PC-9 (cell line): Measurements from ENCODE around the gene FAM20B. TPM values are rescaled to one million over a fixed set of nuclear protein-coding genes. Genes with fewer than 3 reads are reported as not detected.
"Not testable (repeated sequence)": the region's sequence is repeated elsewhere in the genome, so short reads cannot be mapped to it uniquely, and the experiment has no call there.

Experiments used
- BruUV-seq: library from RNA; stranded (reverse); fragments of 400-500 nt; replicated peaks from 2 replicates; lab custom pipeline; 2021; lab: Mats Ljungman, UMichigan
- CTCF ChIA-PET: fragments of 300-600 bp; sonication (Branson Sonifier 250); formaldehyde crosslinking; loops from one replicate; lab custom pipeline; 2022; ENCODE audit warnings: antibody characterized with exemption; lab: Charles Lee
- POLR2A ChIA-PET: fragments of 300-600 bp; sonication (Branson Sonifier 250); formaldehyde crosslinking; loops from one replicate; lab custom pipeline; 2022; ENCODE audit warnings: antibody characterized with exemption; ENCODE audit not compliant: unreplicated experiment; lab: Charles Lee
- DNase-seq, 2 experiments: peaks; one replicate each; pipeline versions ENCODE4 v3.0.0 to v3.0.0-alpha.2; 2015 to 2022; ENCODE audit warnings: mixed read lengths in 1 of 2
- H2AFZ ChIP-seq: fragments of 200-600 bp; sonication (generic); 2 replicates; pipeline ENCODE4 v1.8.1; 2017; ENCODE audit warnings: antibody characterized with exemption
- H3F3A ChIP-seq: fragments of 200-600 bp; sonication (generic); 2 replicates; pipeline ENCODE4 v1.8.1; 2017; ENCODE audit warnings: antibody characterized with exemption, mild to moderate bottlenecking, low read depth; ENCODE audit not compliant: insufficient read depth
- H3K27ac ChIP-seq: fragments of 200-600 bp; sonication (generic); 2 replicates; pipeline ENCODE4 v1.6.1; 2016; ENCODE audit warnings: mixed run types
- H3K27me3 ChIP-seq: fragments of 200-600 bp; sonication (generic); 2 replicates; pipeline ENCODE4 v1.6.1; 2016; ENCODE audit warnings: low read depth, mixed run types; ENCODE audit not compliant: insufficient read depth
- H3K36me3 ChIP-seq: fragments of 200-600 bp; sonication (generic); 2 replicates; pipeline ENCODE4 v1.6.1; 2016; ENCODE audit warnings: low read depth, mixed run types
- H3K4me1 ChIP-seq: fragments of 200-600 bp; sonication (generic); replicated peaks from 2 replicates; pipeline ENCODE4 v1.6.1; 2016; ENCODE audit warnings: mixed run types; ENCODE audit not compliant: insufficient read depth
- H3K4me2 ChIP-seq: fragments of 200-600 bp; sonication (generic); 2 replicates; pipeline ENCODE4 v1.6.1; 2017; ENCODE audit warnings: mixed run types
- H3K4me3 ChIP-seq: fragments of 200-600 bp; sonication (generic); 2 replicates; pipeline ENCODE4 v1.6.1; 2016; ENCODE audit warnings: mixed run types
- H3K79me2 ChIP-seq: fragments of 200-600 bp; sonication (generic); 2 replicates; pipeline ENCODE4 v1.6.1; 2017; ENCODE audit warnings: low read depth, mixed run types
- H3K9me2 ChIP-seq: fragments of 200-600 bp; sonication (generic); 2 replicates; pipeline ENCODE4 v1.8.1; 2017; ENCODE audit warnings: mild to moderate bottlenecking; ENCODE audit not compliant: insufficient read depth
- H3K9me3 ChIP-seq: fragments of 200-600 bp; sonication (generic); 2 replicates; pipeline ENCODE4 v1.8.1; 2016; ENCODE audit warnings: low read depth; ENCODE audit not compliant: insufficient read depth
- H4K20me1 ChIP-seq: fragments of 200-600 bp; sonication (generic); 2 replicates; pipeline ENCODE4 v1.8.1; 2017; ENCODE audit not compliant: insufficient read depth
- CTCF ChIP-seq: fragments of 200-600 bp; sonication (generic); conservative IDR thresholded peaks from 2 replicates; pipeline ENCODE4 v1.6.1; 2017; ENCODE audit warnings: mixed run types, antibody characterized with exemption, mild to moderate bottlenecking, moderate library complexity
- EZH2 ChIP-seq: fragments of 200-600 bp; sonication (generic); IDR thresholded peaks from 2 replicates; pipeline ENCODE4 v1.8.0; 2017; ENCODE audit warnings: antibody characterized with exemption, low read depth
- intact Hi-C: fragments of 100-400 bp; cut with micrococcal nuclease; formaldehyde crosslinking; loops from one replicate; pipeline ENCODE4 v1.10.0; 2022; ENCODE audit not compliant: unreplicated experiment
- total RNA-seq: library from RNA; stranded (reverse); gene quantifications from 2 replicates; pipeline ENCODE4 v1.2.3, GENCODE V29; 2021

Gene FAM20B
- total RNA-seq, 1 experiment from 2014 or later, result 80.5 TPM

DNA sequence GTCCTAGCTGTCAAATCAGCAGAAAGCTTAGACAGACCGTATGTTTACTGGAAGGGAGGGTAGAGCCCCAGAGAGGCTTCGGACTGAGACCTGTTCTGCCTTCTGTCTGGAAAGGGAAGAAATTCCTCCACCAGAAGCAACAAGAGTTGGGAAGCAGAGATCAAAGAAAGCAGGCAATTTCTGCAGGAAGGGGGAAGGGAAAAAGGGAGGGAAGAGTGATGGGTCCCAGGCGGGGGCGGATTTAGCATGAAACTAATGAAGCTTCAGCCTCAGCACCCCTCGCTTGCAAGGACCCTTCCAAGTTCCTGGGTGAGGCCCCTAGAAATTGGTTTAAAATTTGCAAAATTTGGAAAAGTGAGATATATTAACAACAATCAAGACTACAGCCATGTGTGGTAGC, 26.6 kb upstream of the FAM20B start:
- POLR2A ChIA-PET, result no interaction called here
- Histone ChIP-seq H2AFZ (no peak overlapping the region), H3K27ac (no peak overlapping the region)

DNA sequence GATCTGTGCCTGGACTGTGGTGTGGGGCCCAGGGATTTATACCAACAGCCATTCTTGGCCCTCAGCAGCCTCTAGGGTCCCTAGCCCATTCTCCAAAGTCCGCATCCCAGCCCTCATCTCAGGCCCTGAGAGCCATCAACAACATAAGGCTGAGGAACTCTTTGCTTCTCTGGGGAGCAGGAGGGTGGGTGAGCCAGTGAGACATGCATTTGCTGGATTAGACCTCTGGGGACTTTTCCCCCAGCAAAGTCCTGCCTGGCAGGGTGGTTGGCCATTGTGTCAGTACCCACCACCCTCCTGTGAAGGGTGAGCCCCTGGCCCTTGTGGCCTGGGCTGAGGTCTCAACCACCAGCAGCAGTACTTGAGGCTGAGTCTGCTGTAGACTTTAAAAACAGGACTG, 24.2 kb upstream of the FAM20B start:
- intact Hi-C loops, result no loop called here
- POLR2A ChIA-PET, result no interaction called here
- no peaks in the 10 kb centered on the region for H3K27me3 ChIP-seq
- H3K9me3 ChIP-seq, result no peaks in the 10 kb centered on the region
- H3K27ac ChIP-seq, result no peak overlapping the region
- no peak overlapping the region for H3K4me2 ChIP-seq
- no peaks in the 10 kb centered on the region for H3F3A ChIP-seq
- CTCF ChIA-PET, result interaction anchor here (1.8 kb wide), 1 partner anchor 469 kb away, joined by 6 read pairs; no protein-coding TSS in a partner anchor
- no peaks in the 10 kb centered on the region for H3K36me3 ChIP-seq
- no peaks in the 10 kb centered on the region for H3K79me2 ChIP-seq
- no peaks in the 10 kb centered on the region for H4K20me1 ChIP-seq
- peaks cover 11% of the 10 kb centered on the region for H3K4me1 ChIP-seq
- H3K4me3 ChIP-seq, result no peak overlapping the region
- no TSS peak for BruUV-seq
- TF ChIP-seq CTCF (no peak), EZH2 (no peak)
- no peak for DNase-seq
- H2AFZ ChIP-seq, result no peak overlapping the region
- no peaks in the 10 kb centered on the region for H3K9me2 ChIP-seq

More for the DNA sequence above, 26.6 kb upstream of the FAM20B start:
- Histone ChIP-seq H3K4me2 (no peak overlapping the region), H3K36me3 (no peaks in the 10 kb centered on the region), H3K27me3 (no peaks in the 10 kb centered on the region), H3K4me1 (peaks cover 11% of the 10 kb centered on the region), H3K4me3 (no peak overlapping the region), H3F3A (no peaks in the 10 kb centered on the region), H3K9me2 (no peaks in the 10 kb centered on the region), H3K79me2 (no peaks in the 10 kb centered on the region), H4K20me1 (no peaks in the 10 kb centered on the region), H3K9me3 (no peaks in the 10 kb centered on the region; the same call in 1 of the 2 replicates)
- no peak for DNase-seq
- no TSS peak for BruUV-seq
- TF ChIP-seq CTCF (no peak), EZH2 (no peak)
- CTCF ChIA-PET, result no interaction called here
- intact Hi-C loops, result no loop called here

- BruUV-seq, H3K4me3 ChIP-seq, POLR2A ChIA-PET, H3K4me2 ChIP-seq, H4K20me1 ChIP-seq, H3K36me3 ChIP-seq, H3K9me3 ChIP-seq, H3F3A ChIP-seq, DNase-seq, H2AFZ ChIP-seq, H3K9me2 ChIP-seq, H3K79me2 ChIP-seq, H3K27me3 ChIP-seq, H3K27ac ChIP-seq: not testable (repeated sequence)
- CTCF ChIA-PET, result interaction anchor here (1.3 to 2.1 kb wide), 3 partner anchors 15 to 470 kb away, joined by 6 to 20 read pairs (median 6); no protein-coding TSS in a partner anchor
- H3K4me1 ChIP-seq, result peaks cover 11% of the 10 kb centered on the region
- intact Hi-C loops, result loop anchor here (1.0 to 2.0 kb wide), 2 partner anchors 460 to 691 kb away; no protein-coding TSS in a partner anchor
Measured at GRCh38 chr1:179002064-179002463, 23.6 kb upstream of the FAM20B start.
